Eye (tissue), 1 donor: ENCODE results near the gene KCNV2.

ENCODE experiments used
- DNase-seq: peaks from one replicate; pipeline ENCODE4 v3.0.0-alpha.2; 2015

KCNV2 gene

GRCh38 chr9:2761424-2761823 lies 44.1 kb downstream of the KCNV2 start:
- no peak for DNase-seq

GRCh38 chr9:2764353-2764752 lies 47.0 kb downstream of the KCNV2 start:
- no peak for DNase-seq

GRCh38 chr9:2765250-2765880 lies 48.1 kb downstream of the KCNV2 start:
- DNase-seq, result no peak

- DNase-seq, result no peak
These were observed 50.7 kb downstream of the KCNV2 start for GRCh38 chr9:2767800-2768677.

GRCh38 chr9:2771087-2771486 lies 53.8 kb downstream of the KCNV2 start:
- DNase-seq, result no peak

GRCh38 chr9:2771661-2772060 lies 54.4 kb downstream of the KCNV2 start:
- no peak for DNase-seq

GRCh38 chr9:2777454-2777853 lies 60.1 kb downstream of the KCNV2 start:
- no peak for DNase-seq

GRCh38 chr9:2778816-2779215 lies 61.5 kb downstream of the KCNV2 start:
- no peak for DNase-seq
